ENCODE results near the gene FANCE.

DNA sequence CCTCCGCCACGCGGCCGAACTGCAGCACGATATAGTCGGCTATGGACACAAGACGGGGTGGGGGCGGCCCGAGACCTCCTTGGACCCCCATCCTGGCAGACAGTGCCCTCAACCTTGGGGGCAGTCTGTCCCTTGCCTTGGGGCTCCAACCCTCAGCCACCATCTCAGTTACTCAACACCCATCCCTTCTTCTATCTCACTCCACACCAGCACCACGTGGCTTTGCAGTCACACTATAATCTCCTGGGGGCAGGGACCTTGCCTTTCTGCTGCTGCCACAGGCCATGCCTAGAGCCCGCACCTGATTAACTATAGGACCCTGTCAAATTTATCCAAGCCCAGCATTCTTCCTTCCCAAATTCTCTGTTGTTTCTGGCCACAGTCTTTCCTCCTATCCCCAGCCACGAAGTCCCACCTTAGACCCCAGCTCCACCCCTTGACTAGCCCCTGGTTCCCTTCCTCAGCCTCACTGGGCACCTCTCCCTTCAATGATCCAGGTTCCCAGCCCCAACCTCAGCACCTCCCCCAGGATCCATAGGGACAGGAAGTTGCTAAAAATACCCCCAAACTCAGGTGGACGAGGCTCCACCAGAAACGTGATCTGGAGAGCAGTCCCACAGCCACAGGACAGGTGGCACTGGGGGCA lies 46.4 kb downstream of the FANCE start:
- no peak for TF ChIP-seq POLR2A (IDR thresholded peaks at IDR 0.05)
- TF ChIP-seq CTCF (IDR thresholded peaks at IDR 0.05): no peak

All from body of pancreas (tissue), 4 donors.